ENCODE results near the gene POLD1.
"Not testable (repeated sequence)": the region's sequence is repeated elsewhere in the genome, so short reads cannot be mapped to it uniquely, and the experiment has no call there.

- TF ChIP-seq, protein P1, sequence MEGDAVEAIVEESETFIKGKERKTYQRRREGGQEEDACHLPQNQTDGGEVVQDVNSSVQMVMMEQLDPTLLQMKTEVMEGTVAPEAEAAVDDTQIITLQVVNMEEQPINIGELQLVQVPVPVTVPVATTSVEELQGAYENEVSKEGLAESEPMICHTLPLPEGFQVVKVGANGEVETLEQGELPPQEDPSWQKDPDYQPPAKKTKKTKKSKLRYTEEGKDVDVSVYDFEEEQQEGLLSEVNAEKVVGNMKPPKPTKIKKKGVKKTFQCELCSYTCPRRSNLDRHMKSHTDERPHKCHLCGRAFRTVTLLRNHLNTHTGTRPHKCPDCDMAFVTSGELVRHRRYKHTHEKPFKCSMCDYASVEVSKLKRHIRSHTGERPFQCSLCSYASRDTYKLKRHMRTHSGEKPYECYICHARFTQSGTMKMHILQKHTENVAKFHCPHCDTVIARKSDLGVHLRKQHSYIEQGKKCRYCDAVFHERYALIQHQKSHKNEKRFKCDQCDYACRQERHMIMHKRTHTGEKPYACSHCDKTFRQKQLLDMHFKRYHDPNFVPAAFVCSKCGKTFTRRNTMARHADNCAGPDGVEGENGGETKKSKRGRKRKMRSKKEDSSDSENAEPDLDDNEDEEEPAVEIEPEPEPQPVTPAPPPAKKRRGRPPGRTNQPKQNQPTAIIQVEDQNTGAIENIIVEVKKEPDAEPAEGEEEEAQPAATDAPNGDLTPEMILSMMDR (IDR thresholded peaks at IDR 0.05; ENCODE audit: insufficient read depth, low read length), result not testable (repeated sequence)
- TF ChIP-seq POLR2AphosphoS5 (IDR thresholded peaks at IDR 0.05; ENCODE audit: low read depth); SPI1 (IDR thresholded peaks at IDR 0.05; ENCODE audit: borderline replicate concordance, low read depth): not testable (repeated sequence)
Observed at GRCh38 chr19:50390952-50391351, 6.8 kb downstream of the POLD1 start.

Data from HL-60 (cell line).